Astrocyte of the spinal cord (primary cell): ENCODE results near the gene RAB11FIP4.

ENCODE experiments used
- DNase-seq: peaks from one replicate; pipeline ENCODE4 v3.0.0; 2011; ENCODE audit warnings: low read depth, low spot score
- H3K4me3 ChIP-seq: 2 replicates; pipeline ENCODE4 v1.5.1; 2011; ENCODE audit warnings: low read depth, mild to moderate bottlenecking, low read length, moderate library complexity
- CTCF ChIP-seq: IDR thresholded peaks from 2 replicates; pipeline ENCODE4 v1.5.1; 2012; ENCODE audit warnings: low read depth, mild to moderate bottlenecking, low read length, inconsistent platforms
- in situ Hi-C: cut with HindIII; loops from 2 replicates; pipeline ENCODE4 v1.10.0; 2017; ENCODE audit warnings: low sequenced_read_pairs

RAB11FIP4 gene

GRCh38 chr17:31457391-31458234 is 66.1 kb downstream of the RAB11FIP4 start:
- no peak overlapping the region for H3K4me3 ChIP-seq
- in situ Hi-C loops = no loop called here
- DNase-seq = no peak
- no peak for TF ChIP-seq CTCF

GRCh38 chr17:31458829-31459228 is 67.4 kb downstream of the RAB11FIP4 start:
- H3K4me3 ChIP-seq = no peak overlapping the region
- TF ChIP-seq CTCF = no peak
- in situ Hi-C loops = no loop called here
- DNase-seq = no peak

GRCh38 chr17:31459716-31460115 is 68.2 kb downstream of the RAB11FIP4 start:
- in situ Hi-C loops = no loop called here
- DNase-seq = no peak
- TF ChIP-seq CTCF = no peak

GRCh38 chr17:31460226-31460721 is 68.8 kb downstream of the RAB11FIP4 start:
- TF ChIP-seq CTCF = no peak
- no peak overlapping the region for H3K4me3 ChIP-seq
- DNase-seq = no peak
- in situ Hi-C loops = no loop called here

More at GRCh38 chr17:31459716-31460115, 68.2 kb downstream of the RAB11FIP4 start:
- H3K4me3 ChIP-seq = no peak overlapping the region

- DNase-seq = no peak
- H3K4me3 ChIP-seq = no peak overlapping the region
- in situ Hi-C loops = no loop called here
- TF ChIP-seq CTCF = no peak
Measured at GRCh38 chr17:31461227-31461810, 69.8 kb downstream of the RAB11FIP4 start.

GRCh38 chr17:31462261-31462660 is 70.8 kb downstream of the RAB11FIP4 start:
- no peak for DNase-seq
- in situ Hi-C loops = no loop called here
- H3K4me3 ChIP-seq = no peak overlapping the region
- TF ChIP-seq CTCF = no peak
